Astrocyte (in vitro differentiated cells and primary cell): ENCODE measurements around the gene TAS2R42.

Experiments used
- EZH2 ChIP-seq: IDR thresholded peaks from 2 replicates; pipeline ENCODE4 v1.6.1; 2012; ENCODE audit warnings: mild to moderate bottlenecking, low read length, inconsistent platforms; ENCODE audit not compliant: insufficient read depth
- TF ChIP-seq, protein P1 (sequence below): IDR thresholded peaks from 2 replicates; pipeline ENCODE4 v1.5.1; 2011; ENCODE audit warnings: low read depth, mild to moderate bottlenecking, inconsistent platforms, low read length, moderate library complexity; ENCODE audit not compliant: insufficient read depth

DNA sequence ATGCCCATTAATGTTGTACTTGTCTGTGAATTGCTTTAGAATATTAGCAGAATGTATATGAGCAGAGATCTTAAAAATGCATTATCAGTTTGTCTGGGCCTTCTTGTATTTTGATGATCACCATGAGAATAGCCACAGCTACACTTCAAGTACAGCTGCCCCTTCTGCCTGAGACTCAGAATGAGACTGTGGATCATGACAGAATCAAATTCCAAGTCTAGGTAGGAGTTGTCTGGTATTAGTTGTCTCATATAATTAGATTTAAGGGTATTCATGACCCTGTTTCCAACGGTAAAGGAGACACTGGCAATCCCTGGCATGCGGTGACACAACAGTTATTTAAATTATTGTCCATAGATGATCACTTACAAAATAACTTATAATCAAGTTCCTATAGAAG lies 34.0 kb downstream of the TAS2R42 start:
- TF ChIP-seq, protein P1, sequence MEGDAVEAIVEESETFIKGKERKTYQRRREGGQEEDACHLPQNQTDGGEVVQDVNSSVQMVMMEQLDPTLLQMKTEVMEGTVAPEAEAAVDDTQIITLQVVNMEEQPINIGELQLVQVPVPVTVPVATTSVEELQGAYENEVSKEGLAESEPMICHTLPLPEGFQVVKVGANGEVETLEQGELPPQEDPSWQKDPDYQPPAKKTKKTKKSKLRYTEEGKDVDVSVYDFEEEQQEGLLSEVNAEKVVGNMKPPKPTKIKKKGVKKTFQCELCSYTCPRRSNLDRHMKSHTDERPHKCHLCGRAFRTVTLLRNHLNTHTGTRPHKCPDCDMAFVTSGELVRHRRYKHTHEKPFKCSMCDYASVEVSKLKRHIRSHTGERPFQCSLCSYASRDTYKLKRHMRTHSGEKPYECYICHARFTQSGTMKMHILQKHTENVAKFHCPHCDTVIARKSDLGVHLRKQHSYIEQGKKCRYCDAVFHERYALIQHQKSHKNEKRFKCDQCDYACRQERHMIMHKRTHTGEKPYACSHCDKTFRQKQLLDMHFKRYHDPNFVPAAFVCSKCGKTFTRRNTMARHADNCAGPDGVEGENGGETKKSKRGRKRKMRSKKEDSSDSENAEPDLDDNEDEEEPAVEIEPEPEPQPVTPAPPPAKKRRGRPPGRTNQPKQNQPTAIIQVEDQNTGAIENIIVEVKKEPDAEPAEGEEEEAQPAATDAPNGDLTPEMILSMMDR = no peak
- no peak for TF ChIP-seq EZH2
